Adipocyte (in vitro differentiated cells): ENCODE data around the gene BTG4.

ENCODE experiments used
- DNase-seq: peaks from one replicate; pipeline ENCODE4 v3.0.0-alpha.2; 2015; ENCODE audit warnings: low read depth
- H3K27me3 ChIP-seq: replicated peaks from 2 replicates; pipeline ENCODE4 v1.7.0; 2013; ENCODE audit warnings: mild to moderate bottlenecking, low read length, moderate library complexity; ENCODE audit not compliant: control insufficient read depth, insufficient read depth
- H3K36me3 ChIP-seq: 2 replicates; pipeline ENCODE4 v1.7.0; 2013; ENCODE audit warnings: low read length, mild to moderate bottlenecking, moderate library complexity; ENCODE audit not compliant: control insufficient read depth, insufficient read depth, severe bottlenecking
- H3K4me1 ChIP-seq: 2 replicates; pipeline ENCODE4 v1.7.0; 2013; ENCODE audit warnings: mild to moderate bottlenecking, low read length, moderate library complexity; ENCODE audit not compliant: control insufficient read depth, insufficient read depth
- H3K4me3 ChIP-seq: 2 replicates; pipeline ENCODE4 v1.7.0; 2013; ENCODE audit warnings: mild to moderate bottlenecking, low read length, moderate library complexity
- H3K9ac ChIP-seq: 2 replicates; pipeline ENCODE4 v1.7.0; 2013; ENCODE audit warnings: mild to moderate bottlenecking, low read length, moderate library complexity
- H3K9me3 ChIP-seq: 2 replicates; pipeline ENCODE4 v1.7.0; 2013; ENCODE audit warnings: mild to moderate bottlenecking, low read length, moderate library complexity; ENCODE audit not compliant: control insufficient read depth

The BTG4 gene

GRCh38 chr11:111549196-111549868, 37.1 kb upstream of the BTG4 start:
- no peaks in the 10 kb centered on the region for H3K9me3 ChIP-seq
- H3K36me3 ChIP-seq, result peaks cover 23% of the 10 kb centered on the region
- no peak overlapping the region for H3K9ac ChIP-seq
- DNase-seq, result no peak
- no peak overlapping the region for H3K4me3 ChIP-seq
- H3K27me3 ChIP-seq, result no peaks in the 10 kb centered on the region
- H3K4me1 ChIP-seq, result peaks cover 3% of the 10 kb centered on the region

DNA sequence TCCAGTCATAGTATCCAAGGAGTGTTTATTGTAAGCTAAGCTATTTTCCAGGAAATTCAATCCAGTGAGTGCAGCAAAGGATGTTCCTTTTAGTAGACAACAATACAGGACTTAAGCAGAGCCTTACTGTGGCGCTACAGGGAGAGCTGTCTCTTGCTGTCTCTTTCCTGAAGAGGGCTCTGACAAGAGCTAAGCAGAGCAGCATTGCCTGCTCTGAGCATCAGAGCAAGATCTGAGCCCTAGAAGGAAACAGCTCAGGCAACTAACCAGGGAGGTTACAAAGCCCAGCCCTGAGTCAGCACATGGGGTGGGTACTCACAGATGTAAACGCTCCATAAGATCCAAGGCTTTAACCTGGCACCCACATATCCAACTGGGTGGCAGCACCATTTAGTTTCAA, 36.3 kb upstream of the BTG4 start:
- Histone ChIP-seq H3K36me3 (peaks cover 27% of the 10 kb centered on the region), H3K4me1 (no peaks in the 10 kb centered on the region), H3K4me3 (no peak overlapping the region), H3K27me3 (no peaks in the 10 kb centered on the region), H3K9ac (no peak overlapping the region), H3K9me3 (no peaks in the 10 kb centered on the region)
- no peak for DNase-seq

DNA sequence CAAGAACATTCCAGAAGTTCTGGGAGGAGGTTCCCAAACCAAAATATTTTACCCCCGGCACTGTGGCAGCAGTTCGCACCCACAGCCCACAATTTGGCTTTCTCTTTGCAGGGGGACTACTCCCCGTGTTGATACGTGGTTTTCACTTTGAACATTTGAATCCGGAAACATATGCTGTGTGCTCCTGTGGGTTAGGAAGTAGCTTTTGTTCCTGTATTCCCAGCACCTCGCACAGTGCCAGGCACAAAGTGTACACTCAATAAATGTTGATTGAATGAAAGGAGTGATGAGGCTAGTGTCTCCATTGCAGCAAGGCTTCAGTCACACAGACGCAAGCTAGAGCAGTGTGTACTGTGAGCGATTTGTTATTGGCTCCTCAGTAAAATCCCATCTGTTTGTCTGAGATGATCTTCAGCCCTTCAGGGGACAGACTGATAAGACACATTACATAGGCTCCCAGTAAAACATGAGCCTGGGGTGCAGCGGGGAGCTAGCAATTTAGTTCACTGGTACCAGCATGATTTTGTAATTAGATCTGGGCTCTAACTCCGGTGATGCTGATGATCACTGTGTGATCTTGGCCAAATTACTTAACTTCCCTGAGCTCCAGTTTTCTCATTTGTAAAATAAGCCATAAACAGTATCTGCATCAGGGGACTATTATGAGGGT, 30.6 kb upstream of the BTG4 start:
- DNase-seq, result no peak
- no peaks in the 10 kb centered on the region for H3K27me3 ChIP-seq

GRCh38 chr11:111541254-111542061, 29.3 kb upstream of the BTG4 start:
- Histone ChIP-seq H3K4me1 (peaks cover 5% of the 10 kb centered on the region), H3K9me3 (no peaks in the 10 kb centered on the region), H3K4me3 (peak overlapping the region; percentile 81), H3K9ac (peak overlapping the region; percentile 75), H3K27me3 (no peaks in the 10 kb centered on the region), H3K36me3 (peaks cover 17% of the 10 kb centered on the region)
- peak; percentile 91 for DNase-seq

More for the DNA sequence above, 30.6 kb upstream of the BTG4 start:
- no peak overlapping the region for H3K9ac ChIP-seq
- peaks cover 5% of the 10 kb centered on the region for H3K4me1 ChIP-seq
- H3K4me3 ChIP-seq, result no peak overlapping the region
- H3K9me3 ChIP-seq, result no peaks in the 10 kb centered on the region
- peaks cover 27% of the 10 kb centered on the region for H3K36me3 ChIP-seq

DNA sequence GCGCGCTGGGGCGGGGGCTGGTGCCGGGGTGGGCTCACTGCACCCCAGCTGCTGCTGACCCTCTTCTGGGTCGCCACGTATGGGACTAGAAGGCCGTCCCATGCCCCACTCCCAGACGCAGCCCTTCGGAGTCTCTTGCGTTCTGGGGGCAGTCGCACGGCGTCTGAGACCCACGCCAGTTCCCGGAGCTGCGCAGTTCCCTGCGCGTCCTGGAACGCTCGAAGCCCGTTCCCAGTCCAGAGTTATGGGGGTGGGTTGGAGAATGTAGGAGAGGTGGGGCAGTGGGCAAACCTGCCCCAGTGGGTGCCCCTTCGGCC, 28.7 kb upstream of the BTG4 start:
- DNase-seq, result no peak
- Histone ChIP-seq H3K27me3 (no peaks in the 10 kb centered on the region), H3K4me1 (peaks cover 5% of the 10 kb centered on the region), H3K9ac (peak overlapping the region; percentile 75), H3K4me3 (peak overlapping the region; percentile 81), H3K9me3 (no peaks in the 10 kb centered on the region), H3K36me3 (peaks cover 13% of the 10 kb centered on the region)

DNA sequence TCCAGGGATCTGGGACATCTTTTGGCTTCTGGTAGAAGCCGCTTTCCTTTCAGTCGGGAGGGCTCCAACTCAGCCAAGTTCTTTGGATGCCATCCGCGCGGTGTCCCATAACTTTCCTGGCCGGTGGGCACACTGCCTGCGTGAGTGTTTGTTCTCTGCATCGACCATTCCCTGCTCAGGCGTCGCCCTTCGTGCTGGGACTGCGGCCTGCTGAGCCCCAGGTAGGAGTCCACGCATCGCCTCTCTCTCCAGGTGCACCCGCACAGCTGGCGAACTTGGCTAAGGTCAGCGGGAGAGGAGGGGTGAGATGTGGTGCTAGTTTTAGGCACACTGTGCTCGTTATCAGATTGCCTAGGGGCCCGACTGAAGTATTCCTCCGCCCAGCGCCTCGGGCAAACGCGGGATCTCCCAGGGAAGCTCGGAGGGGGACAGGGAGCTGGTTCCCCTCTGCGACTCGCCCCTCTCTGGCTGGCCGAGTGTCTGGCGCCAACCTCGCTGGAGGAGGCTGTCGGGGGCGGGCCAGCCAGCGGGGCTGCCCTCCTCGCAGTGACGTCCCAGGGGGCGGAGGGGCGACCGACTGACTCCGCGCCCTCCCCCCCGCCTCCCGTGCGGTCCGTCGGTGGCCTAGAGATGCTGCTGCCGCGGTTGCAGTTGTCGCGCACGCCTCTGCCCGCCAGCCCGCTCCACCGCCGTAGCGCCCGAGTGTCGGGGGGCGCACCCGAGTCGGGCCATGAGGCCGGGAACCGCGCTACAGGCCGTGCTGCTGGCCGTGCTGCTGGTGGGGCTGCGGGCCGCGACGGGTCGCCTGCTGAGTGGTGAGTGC, 28.1 kb upstream of the BTG4 start, which contains the start of gene LAYN:
TSS of gene LAYN (plus strand) at position 607 of the 823 bp plus-strand sequence. CDS start at position 731, 124 bp downstream.
- no peaks in the 10 kb centered on the region for H3K9me3 ChIP-seq
- DNase-seq, result peak; percentile 88
- H3K27me3 ChIP-seq, result no peaks in the 10 kb centered on the region

DNA sequence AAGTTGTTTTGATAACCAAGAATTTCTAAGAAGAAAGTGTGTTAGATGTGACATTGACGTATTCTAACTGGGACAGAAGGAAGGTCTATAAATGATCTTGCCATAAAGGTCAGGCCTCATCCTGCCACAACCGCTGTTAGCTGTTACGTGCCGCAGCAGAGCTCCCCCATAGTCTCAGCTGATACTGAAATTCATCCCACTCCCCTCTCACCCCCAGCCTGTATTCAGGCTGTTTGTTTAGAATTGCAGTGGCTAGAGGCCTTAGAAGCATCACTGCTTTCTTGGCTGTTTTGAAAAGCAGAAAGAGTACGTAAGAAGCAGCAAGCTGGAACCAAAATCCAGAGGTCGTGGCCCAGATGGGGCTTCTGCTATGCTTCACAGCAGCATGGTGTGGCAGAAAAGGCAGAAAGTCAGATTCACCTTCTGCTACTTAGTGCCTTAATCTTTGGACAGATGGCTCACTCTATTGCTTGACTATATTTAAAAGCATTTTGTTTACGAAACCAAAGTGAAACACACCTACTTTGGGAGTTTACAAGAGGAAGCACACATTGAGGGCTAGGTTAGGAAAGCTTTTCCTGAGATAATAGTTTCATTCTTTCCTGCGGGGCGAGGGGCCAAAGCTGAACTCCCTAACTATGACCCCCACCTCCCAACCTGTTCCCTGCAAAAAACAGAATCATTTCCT, 27.4 kb upstream of the BTG4 start:
- peak; percentile 36 for DNase-seq
- Histone ChIP-seq H3K4me1 (peaks cover 5% of the 10 kb centered on the region), H3K36me3 (peaks cover 4% of the 10 kb centered on the region), H3K9me3 (no peaks in the 10 kb centered on the region), H3K9ac (no peak overlapping the region), H3K4me3 (peak overlapping the region; percentile 81), H3K27me3 (no peaks in the 10 kb centered on the region)

More for the DNA sequence above, 28.1 kb upstream of the BTG4 start, which contains the start of gene LAYN:
- Histone ChIP-seq H3K4me1 (peaks cover 5% of the 10 kb centered on the region), H3K4me3 (peak within 1 kb of the TSS; percentile 81), H3K36me3 (peaks cover 7% of the 10 kb centered on the region), H3K9ac (peak within 1 kb of the TSS; percentile 75)

- H3K4me3 ChIP-seq, result no peak overlapping the region
- peaks cover 5% of the 10 kb centered on the region for H3K4me1 ChIP-seq
- no peak for DNase-seq
- H3K9ac ChIP-seq, result no peak overlapping the region
- H3K9me3 ChIP-seq, result no peaks in the 10 kb centered on the region
- H3K36me3 ChIP-seq, result no peaks in the 10 kb centered on the region
- H3K27me3 ChIP-seq, result no peaks in the 10 kb centered on the region
Measured at GRCh38 chr11:111538407-111539114, 26.4 kb upstream of the BTG4 start.

DNA sequence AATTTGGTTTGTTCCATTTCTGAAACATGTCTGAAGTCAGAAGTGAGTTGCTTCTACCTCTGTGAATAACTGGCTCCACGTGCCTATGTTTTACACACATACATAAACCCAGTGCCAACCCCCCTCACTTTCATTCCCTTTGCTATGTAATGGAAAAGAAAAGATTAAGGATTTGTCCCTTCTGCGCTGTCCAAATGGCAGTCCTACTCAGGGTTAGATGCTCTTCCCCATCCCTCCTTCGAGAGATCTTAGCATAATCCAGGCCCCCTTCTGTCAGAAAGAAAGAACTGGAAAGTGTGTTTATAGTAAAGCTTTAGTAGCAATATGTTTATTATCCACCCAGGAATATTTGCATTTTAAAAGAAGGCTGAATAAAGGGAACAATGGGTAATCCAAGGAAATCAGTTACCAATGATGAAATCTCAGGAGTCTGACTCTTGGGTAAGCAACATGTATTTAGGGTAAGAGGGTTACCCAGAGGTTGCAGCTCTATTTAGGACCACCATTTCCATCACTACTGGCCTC, 25.2 kb upstream of the BTG4 start:
- H3K4me3 ChIP-seq, result no peak overlapping the region
- no peaks in the 10 kb centered on the region for H3K27me3 ChIP-seq
- peaks cover 7% of the 10 kb centered on the region for H3K4me1 ChIP-seq
- DNase-seq, result no peak
- H3K9ac ChIP-seq, result no peak overlapping the region
- no peaks in the 10 kb centered on the region for H3K9me3 ChIP-seq
- H3K36me3 ChIP-seq, result no peaks in the 10 kb centered on the region

GRCh38 chr11:111535281-111535680, 23.1 kb upstream of the BTG4 start:
- DNase-seq, result no peak
- H3K4me3 ChIP-seq, result no peak overlapping the region
- no peaks in the 10 kb centered on the region for H3K9me3 ChIP-seq
- no peak overlapping the region for H3K9ac ChIP-seq
- H3K27me3 ChIP-seq, result no peaks in the 10 kb centered on the region
- no peaks in the 10 kb centered on the region for H3K36me3 ChIP-seq
- peaks cover 20% of the 10 kb centered on the region for H3K4me1 ChIP-seq
